H9 (cell line): ENCODE measurements around the gene VEGFB. TPM values are rescaled to one million over a fixed set of nuclear protein-coding genes. Genes with fewer than 3 reads are reported as not detected.
A peak's percentile ranks its signal among the peaks of the same experiment; 100 is the strongest.

Experiments
- DNase-seq: peaks from one replicate; pipeline ENCODE4 v3.0.0-alpha.2; 2017
- H2AFZ ChIP-seq: one replicate; pipeline ENCODE4 v1.6.1; 2013; ENCODE audit warnings: mild to moderate bottlenecking, low read length, control low read depth, moderate library complexity
- H2AK5ac ChIP-seq: 2 replicates; pipeline ENCODE4 v1.6.1; 2013; ENCODE audit warnings: low read length, control low read depth, mixed read lengths; ENCODE audit not compliant: insufficient read length
- H2BK120ac ChIP-seq: one replicate; pipeline ENCODE4 v1.6.1; 2013; ENCODE audit warnings: low read depth, mild to moderate bottlenecking, low read length, control low read depth, inconsistent platforms; ENCODE audit not compliant: poor library complexity, severe bottlenecking
- H2BK12ac ChIP-seq: 2 replicates; pipeline ENCODE4 v1.6.1; 2013; ENCODE audit warnings: low read length, control low read depth, mixed read lengths, low read depth; ENCODE audit not compliant: insufficient read length
- H2BK15ac ChIP-seq: 2 replicates; pipeline ENCODE4 v1.6.1; 2013; ENCODE audit warnings: low read depth, low read length, control low read depth
- H2BK20ac ChIP-seq: one replicate; pipeline ENCODE4 v1.6.1; 2013; ENCODE audit warnings: low read depth, mild to moderate bottlenecking, low read length, control low read depth, inconsistent platforms; ENCODE audit not compliant: poor library complexity, severe bottlenecking
- H2BK5ac ChIP-seq: 2 replicates; pipeline ENCODE4 v1.6.1; 2013; ENCODE audit warnings: low read length, control low read depth, mixed read lengths; ENCODE audit not compliant: insufficient read length
- H3K14ac ChIP-seq: 2 replicates; pipeline ENCODE4 v1.6.1; 2013; ENCODE audit warnings: low read length, control low read depth; ENCODE audit not compliant: insufficient read depth
- H3K18ac ChIP-seq: 2 replicates; pipeline ENCODE4 v1.6.1; 2013; ENCODE audit warnings: low read depth, mild to moderate bottlenecking, mixed read lengths, low read length, control low read depth; ENCODE audit not compliant: insufficient read length
- H3K23ac ChIP-seq: 2 replicates; pipeline ENCODE4 v1.6.1; 2013; ENCODE audit warnings: low read length, control low read depth, mixed read lengths, low read depth; ENCODE audit not compliant: insufficient read length
- H3K23me2 ChIP-seq: 2 replicates; pipeline ENCODE4 v1.6.1; 2013; ENCODE audit warnings: low read depth, mild to moderate bottlenecking, mixed read lengths, low read length, control low read depth; ENCODE audit not compliant: insufficient read length, poor library complexity, severe bottlenecking
- H3K27ac ChIP-seq: 2 replicates; pipeline ENCODE4 v1.5.1; 2013; ENCODE audit warnings: low read length, control low read depth, mixed read lengths, low read depth; ENCODE audit not compliant: insufficient read length
- H3K27me3 ChIP-seq: 2 replicates; pipeline ENCODE4 v1.6.1; 2013; ENCODE audit warnings: low read length, control low read depth, inconsistent platforms; ENCODE audit not compliant: insufficient read depth
- H3K4ac ChIP-seq: 2 replicates; pipeline ENCODE4 v1.6.1; 2013; ENCODE audit warnings: low read depth, mild to moderate bottlenecking, control low read depth, inconsistent platforms, low read length, moderate library complexity
- H3K4me1 ChIP-seq: 2 replicates; pipeline ENCODE4 v1.6.1; 2013; ENCODE audit warnings: low read length, control low read depth, inconsistent platforms; ENCODE audit not compliant: insufficient read depth
- H3K4me2 ChIP-seq: 2 replicates; pipeline ENCODE4 v1.6.1; 2013; ENCODE audit warnings: low read length, control low read depth, mixed read lengths; ENCODE audit not compliant: insufficient read length, insufficient read depth
- H3K56ac ChIP-seq: 2 replicates; pipeline ENCODE4 v1.6.1; 2013; ENCODE audit warnings: low read depth, mild to moderate bottlenecking, mixed read lengths, low read length, control low read depth; ENCODE audit not compliant: insufficient read length
- H3K79me1 ChIP-seq: 2 replicates; pipeline ENCODE4 v1.6.1; 2013; ENCODE audit warnings: low read depth, mild to moderate bottlenecking, moderate library complexity, low read length, control low read depth, inconsistent platforms; ENCODE audit not compliant: insufficient read depth, poor library complexity, severe bottlenecking
- H3K79me2 ChIP-seq: 2 replicates; pipeline ENCODE4 v1.6.1; 2013; ENCODE audit warnings: low read length, control low read depth, inconsistent platforms; ENCODE audit not compliant: insufficient read depth
- H3K9ac ChIP-seq: 2 replicates; pipeline ENCODE4 v1.6.1; 2013; ENCODE audit warnings: low read length, control low read depth, mixed read lengths; ENCODE audit not compliant: insufficient read length; ENCODE audit errors: extremely low read depth
- H3K9me3 ChIP-seq: one replicate; pipeline ENCODE4 v1.6.1; 2013; ENCODE audit warnings: low read depth, low read length, inconsistent platforms; ENCODE audit not compliant: control insufficient read depth
- H3T11ph ChIP-seq: one replicate; pipeline ENCODE4 v1.6.1; 2013; ENCODE audit warnings: mild to moderate bottlenecking, low read length, control low read depth, inconsistent platforms
- H4K20me1 ChIP-seq: one replicate; pipeline ENCODE4 v1.6.1; 2013; ENCODE audit not compliant: control insufficient read depth, insufficient read length, insufficient read depth
- H4K5ac ChIP-seq: 2 replicates; pipeline ENCODE4 v1.6.1; 2013; ENCODE audit warnings: low read depth, mild to moderate bottlenecking, mixed read lengths, low read length, control low read depth; ENCODE audit not compliant: insufficient read length
- H4K8ac ChIP-seq: replicated peaks from 2 replicates; pipeline ENCODE4 v1.6.1; 2013; ENCODE audit warnings: low read length, control low read depth, mixed read lengths, low read depth; ENCODE audit not compliant: insufficient read length
- H4K91ac ChIP-seq: 2 replicates; pipeline ENCODE4 v1.6.1; 2013; ENCODE audit warnings: low read depth, mild to moderate bottlenecking, moderate library complexity, mixed read lengths, low read length, control low read depth; ENCODE audit not compliant: insufficient read length
- H3K27ac Mint-ChIP-seq, 3 experiments: 2 replicates in 2 of 3; 3 replicates in 1 of 3; pipeline ENCODE4 v1.8.0; 2020 to 2021; ENCODE audit warnings: mixed read lengths in 3 of 3, mild to moderate bottlenecking in 1 of 3, moderate library complexity in 1 of 3
- H3K27me3 Mint-ChIP-seq: 2 replicates; pipeline ENCODE4 v1.8.0; 2021; ENCODE audit warnings: low read depth, mild to moderate bottlenecking, moderate library complexity, mixed read lengths
- H3K36me3 Mint-ChIP-seq, 3 experiments: 2 replicates in 2 of 3; 3 replicates in 1 of 3; pipeline ENCODE4 v1.8.0; 2020 to 2021; ENCODE audit warnings: low read depth in 3 of 3, mixed read lengths in 3 of 3; ENCODE audit not compliant: insufficient read depth in 1 of 3
- H3K4me1 Mint-ChIP-seq, 2 experiments: 2 replicates each; pipeline ENCODE4 v1.8.0; 2020; ENCODE audit warnings: mixed read lengths in 2 of 2
- H3K4me3 Mint-ChIP-seq, 2 experiments: 2 replicates in 1 of 2; 3 replicates in 1 of 2; pipeline ENCODE4 v1.8.0; 2020 to 2021; ENCODE audit warnings: mild to moderate bottlenecking in 2 of 2, mixed read lengths in 2 of 2, moderate library complexity in 1 of 2
- H3K9me3 Mint-ChIP-seq, 2 experiments: 2 replicates in 1 of 2; 3 replicates in 1 of 2; pipeline ENCODE4 v1.8.0; 2020; ENCODE audit warnings: mild to moderate bottlenecking in 2 of 2, mixed read lengths in 2 of 2, moderate library complexity in 1 of 2
- CTCF ChIP-seq: fragments of 200-600 bp; sonication (generic); conservative IDR thresholded peaks from 3 replicates; pipeline ENCODE4 v1.8.0; 2021; ENCODE audit warnings: antibody characterized with exemption, mild to moderate bottlenecking
- WGBS: extraction: QIAGEN DNeasy Blood & Tissue Kit; methylation state at CpG from one replicate; pipeline ENCODE4 v1.1.7; 2013; ENCODE audit warnings: missing lambda C conversion rate, low lambda C conversion rate, mixed read lengths; ENCODE audit not compliant: insufficient read length; ENCODE audit errors: extremely low coverage; 5-methylcytosine and 5-hydroxymethylcytosine counted together
- total RNA-seq: library from RNA; stranded (reverse); gene quantifications from 2 replicates; pipeline ENCODE4 v1.2.1, GENCODE V29; 2021

VEGFB gene
- total RNA-seq, 1 experiment from 2014 or later: 57.7 TPM

- TF ChIP-seq CTCF: no peak
- Mint-ChIP-seq H3K9me3 (no peaks in the 10 kb centered on the region; a peak in 1 of 5 replicates), H3K4me3 (peak overlapping the region; percentile 58 to 82; a peak in 3 of 5 replicates), H3K27me3 (peaks cover 6% of the 10 kb centered on the region), H3K27ac (no peak overlapping the region), H3K4me1 (peaks cover 8 to 12% of the 10 kb centered on the region in 2 experiments), H3K36me3 (peaks cover 0 to 24% (median 21%) of the 10 kb centered on the region in 3 experiments; a peak in 6 of 7 replicates)
- H2AK5ac ChIP-seq: no peak overlapping the region
- H2BK20ac ChIP-seq: no peak overlapping the region
- no peak overlapping the region for H2AFZ ChIP-seq
- no peak overlapping the region for H3K27ac ChIP-seq
- no peaks in the 10 kb centered on the region for H3K27me3 ChIP-seq
- H3K4ac ChIP-seq: no peak overlapping the region
- no peak overlapping the region for H4K5ac ChIP-seq
- WGBS: no CpG with 5 or more reads among the region's 3 CpGs
- no peaks in the 10 kb centered on the region for H3K4me1 ChIP-seq
- H4K20me1 ChIP-seq: no peaks in the 10 kb centered on the region
- no peak overlapping the region for H2BK120ac ChIP-seq
- H3K4me2 ChIP-seq: no peak overlapping the region
- no peak overlapping the region for H2BK12ac ChIP-seq
- no peaks in the 10 kb centered on the region for H3K79me1 ChIP-seq
- no peak overlapping the region for H3K9ac ChIP-seq
- no peaks in the 10 kb centered on the region for H3K79me2 ChIP-seq
- H3K23me2 ChIP-seq: peaks cover 15% of the 10 kb centered on the region
- H3K56ac ChIP-seq: no peak overlapping the region
- H4K91ac ChIP-seq: no peak overlapping the region
- DNase-seq: no peak
- no peak overlapping the region for H3K23ac ChIP-seq
- no peaks in the 10 kb centered on the region for H3K9me3 ChIP-seq
- no peak overlapping the region for H3K18ac ChIP-seq
- H2BK15ac ChIP-seq: no peak overlapping the region
- no peak overlapping the region for H3T11ph ChIP-seq
- H4K8ac ChIP-seq: no peak overlapping the region
- H3K14ac ChIP-seq: no peak overlapping the region
- H2BK5ac ChIP-seq: no peak overlapping the region
These were observed 48.7 kb downstream of the VEGFB start for GRCh38 chr11:64283092-64283491.
